ENCODE measurements around the gene AVL9.

DNA sequence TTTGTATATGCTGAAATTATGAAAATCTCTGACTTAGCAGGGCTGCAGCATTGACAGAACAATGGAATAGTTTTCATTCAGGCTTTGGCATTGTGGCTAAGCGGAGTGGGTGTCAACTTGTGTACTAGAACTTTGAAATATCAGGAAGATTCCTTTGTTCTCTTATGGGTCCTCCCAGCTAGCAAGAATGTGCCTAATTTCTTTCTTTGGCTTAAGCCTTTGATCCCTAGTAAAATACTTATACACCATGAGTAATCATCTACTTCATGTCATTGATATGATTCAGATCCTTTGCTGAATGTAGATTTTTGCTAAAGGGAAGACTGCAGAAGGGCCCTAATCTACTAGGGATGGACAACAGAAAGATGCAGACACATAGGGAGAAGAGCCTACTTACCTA lies 6.2 kb downstream of the AVL9 start:
- TF ChIP-seq CTCF (conservative IDR thresholded peaks at IDR 0.05; ENCODE audit: low read depth in 2 of 2) (no peak), POLR2AphosphoS5 (IDR thresholded peaks at IDR 0.05; ENCODE audit: low read depth) (no peak), REST (IDR thresholded peaks at IDR 0.05; ENCODE audit: unreplicated experiment) (no peak), ZNF331 (CRISPR knock-in tag; IDR thresholded peaks at IDR 0.05; ENCODE audit: low read depth) (no peak), NANOG (IDR thresholded peaks at IDR 0.05; ENCODE audit: borderline replicate concordance) (no peak), EZH2 (IDR thresholded peaks at IDR 0.05; ENCODE audit: low read depth, unreplicated experiment) (no peak), EZH2phosphoT487 (IDR thresholded peaks at IDR 0.05; ENCODE audit: unreplicated experiment) (no peak)
